Measurements from ENCODE around the gene MAP1B. TPM values are rescaled to one million over a fixed set of nuclear protein-coding genes. Genes with fewer than 3 reads are reported as not detected.

Gene MAP1B
- total and polyA plus RNA-seq, 9 of the 15 experiments (the other 6 are each of a cell fraction or from before 2014, with no cell fraction given), result 5.2 to 66.1 (median 17.3) TPM

DNA sequence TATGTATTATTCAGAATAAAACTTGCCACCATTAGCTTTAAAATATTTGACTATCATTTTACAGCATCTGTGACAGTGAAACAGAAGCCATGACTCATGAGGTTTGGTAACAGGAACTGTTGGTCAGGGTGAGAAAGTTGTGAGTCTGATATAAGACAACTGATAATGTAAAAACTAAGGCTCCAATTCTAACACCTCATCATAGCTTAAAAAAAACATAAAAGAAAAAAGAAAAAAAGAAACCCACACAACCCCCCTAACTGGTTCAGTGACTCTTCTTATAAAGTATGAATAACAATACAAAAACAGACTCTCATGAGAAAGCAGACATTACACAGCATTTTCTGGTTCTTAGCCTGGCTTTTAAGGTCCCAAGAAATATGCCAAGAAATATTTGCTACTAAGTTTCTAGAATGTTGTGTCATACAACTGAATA is 127.0 kb downstream of the MAP1B start (continued):
- peak; percentile 66; the same call in 1 of the 2 replicates for TF ChIP-seq FOXM1 (IDR thresholded peaks at IDR 0.05; ENCODE audit: low read depth)
- TF ChIP-seq FOXM1 (CRISPR knock-in tag; IDR thresholded peaks at IDR 0.05; ENCODE audit: low read depth), result no peak
- TF ChIP-seq, protein P1, sequence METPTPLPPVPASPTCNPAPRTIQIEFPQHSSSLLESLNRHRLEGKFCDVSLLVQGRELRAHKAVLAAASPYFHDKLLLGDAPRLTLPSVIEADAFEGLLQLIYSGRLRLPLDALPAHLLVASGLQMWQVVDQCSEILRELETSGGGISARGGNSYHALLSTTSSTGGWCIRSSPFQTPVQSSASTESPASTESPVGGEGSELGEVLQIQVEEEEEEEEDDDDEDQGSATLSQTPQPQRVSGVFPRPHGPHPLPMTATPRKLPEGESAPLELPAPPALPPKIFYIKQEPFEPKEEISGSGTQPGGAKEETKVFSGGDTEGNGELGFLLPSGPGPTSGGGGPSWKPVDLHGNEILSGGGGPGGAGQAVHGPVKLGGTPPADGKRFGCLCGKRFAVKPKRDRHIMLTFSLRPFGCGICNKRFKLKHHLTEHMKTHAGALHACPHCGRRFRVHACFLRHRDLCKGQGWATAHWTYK (CRISPR knock-in tag; IDR thresholded peaks at IDR 0.05), result 0 out of 2 replicates have a peak, but pooled peaks have one; percentile 21
- TF ChIP-seq CHCHD3 (CRISPR knock-in tag; IDR thresholded peaks at IDR 0.05), result no peak
- TF ChIP-seq ZNF121 (CRISPR knock-in tag; conservative IDR thresholded peaks at IDR 0.05), result no peak
- TF ChIP-seq ZNF77 (CRISPR knock-in tag; IDR thresholded peaks at IDR 0.05), result no peak
- TF ChIP-seq, protein P2, sequence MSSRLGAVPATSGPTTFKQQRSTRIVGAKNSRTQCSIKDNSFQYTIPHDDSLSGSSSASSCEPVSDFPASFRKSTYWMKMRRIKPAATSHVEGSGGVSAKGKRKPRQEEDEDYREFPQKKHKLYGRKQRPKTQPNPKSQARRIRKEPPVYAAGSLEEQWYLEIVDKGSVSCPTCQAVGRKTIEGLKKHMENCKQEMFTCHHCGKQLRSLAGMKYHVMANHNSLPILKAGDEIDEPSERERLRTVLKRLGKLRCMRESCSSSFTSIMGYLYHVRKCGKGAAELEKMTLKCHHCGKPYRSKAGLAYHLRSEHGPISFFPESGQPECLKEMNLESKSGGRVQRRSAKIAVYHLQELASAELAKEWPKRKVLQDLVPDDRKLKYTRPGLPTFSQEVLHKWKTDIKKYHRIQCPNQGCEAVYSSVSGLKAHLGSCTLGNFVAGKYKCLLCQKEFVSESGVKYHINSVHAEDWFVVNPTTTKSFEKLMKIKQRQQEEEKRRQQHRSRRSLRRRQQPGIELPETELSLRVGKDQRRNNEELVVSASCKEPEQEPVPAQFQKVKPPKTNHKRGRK (tag; IDR thresholded peaks at IDR 0.05), result no peak
- TF ChIP-seq PHTF2 (CRISPR knock-in tag; IDR thresholded peaks at IDR 0.05), result no peak
- TF ChIP-seq HNRNPH1 (optimal IDR thresholded peaks at IDR 0.05; ENCODE audit: low read depth, low read length), result no peak
- TF ChIP-seq, protein P3, sequence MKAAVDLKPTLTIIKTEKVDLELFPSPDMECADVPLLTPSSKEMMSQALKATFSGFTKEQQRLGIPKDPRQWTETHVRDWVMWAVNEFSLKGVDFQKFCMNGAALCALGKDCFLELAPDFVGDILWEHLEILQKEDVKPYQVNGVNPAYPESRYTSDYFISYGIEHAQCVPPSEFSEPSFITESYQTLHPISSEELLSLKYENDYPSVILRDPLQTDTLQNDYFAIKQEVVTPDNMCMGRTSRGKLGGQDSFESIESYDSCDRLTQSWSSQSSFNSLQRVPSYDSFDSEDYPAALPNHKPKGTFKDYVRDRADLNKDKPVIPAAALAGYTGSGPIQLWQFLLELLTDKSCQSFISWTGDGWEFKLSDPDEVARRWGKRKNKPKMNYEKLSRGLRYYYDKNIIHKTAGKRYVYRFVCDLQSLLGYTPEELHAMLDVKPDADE (conservative IDR thresholded peaks at IDR 0.05; ENCODE audit: control insufficient read depth, low read depth, low read length), result no peak
- no peak for TF ChIP-seq CREB1 (IDR thresholded peaks at IDR 0.05)
- no peak for TF ChIP-seq CREB1 (CRISPR knock-in tag; IDR thresholded peaks at IDR 0.05)
- no peak for TF ChIP-seq ZBTB1 (CRISPR knock-in tag; IDR thresholded peaks at IDR 0.05; ENCODE audit: borderline replicate concordance, low read depth)
- peak; percentile 96 for TF ChIP-seq ARID1B (IDR thresholded peaks at IDR 0.05)
- no peak for TF ChIP-seq SIN3A (IDR thresholded peaks at IDR 0.05; ENCODE audit: borderline replicate concordance in 2 of 2, control insufficient read depth in 1 of 2, low read depth in 2 of 2, low read length in 2 of 2)
- TF ChIP-seq, protein P4, sequence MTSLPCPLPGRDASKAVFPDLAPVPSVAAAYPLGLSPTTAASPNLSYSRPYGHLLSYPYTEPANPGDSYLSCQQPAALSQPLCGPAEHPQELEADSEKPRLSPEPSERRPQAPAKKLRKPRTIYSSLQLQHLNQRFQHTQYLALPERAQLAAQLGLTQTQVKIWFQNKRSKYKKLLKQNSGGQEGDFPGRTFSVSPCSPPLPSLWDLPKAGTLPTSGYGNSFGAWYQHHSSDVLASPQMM (CRISPR knock-in tag; IDR thresholded peaks at IDR 0.05), result no peak
- TF ChIP-seq MCM3 (IDR thresholded peaks at IDR 0.05), result no peak
- TF ChIP-seq, protein P5, sequence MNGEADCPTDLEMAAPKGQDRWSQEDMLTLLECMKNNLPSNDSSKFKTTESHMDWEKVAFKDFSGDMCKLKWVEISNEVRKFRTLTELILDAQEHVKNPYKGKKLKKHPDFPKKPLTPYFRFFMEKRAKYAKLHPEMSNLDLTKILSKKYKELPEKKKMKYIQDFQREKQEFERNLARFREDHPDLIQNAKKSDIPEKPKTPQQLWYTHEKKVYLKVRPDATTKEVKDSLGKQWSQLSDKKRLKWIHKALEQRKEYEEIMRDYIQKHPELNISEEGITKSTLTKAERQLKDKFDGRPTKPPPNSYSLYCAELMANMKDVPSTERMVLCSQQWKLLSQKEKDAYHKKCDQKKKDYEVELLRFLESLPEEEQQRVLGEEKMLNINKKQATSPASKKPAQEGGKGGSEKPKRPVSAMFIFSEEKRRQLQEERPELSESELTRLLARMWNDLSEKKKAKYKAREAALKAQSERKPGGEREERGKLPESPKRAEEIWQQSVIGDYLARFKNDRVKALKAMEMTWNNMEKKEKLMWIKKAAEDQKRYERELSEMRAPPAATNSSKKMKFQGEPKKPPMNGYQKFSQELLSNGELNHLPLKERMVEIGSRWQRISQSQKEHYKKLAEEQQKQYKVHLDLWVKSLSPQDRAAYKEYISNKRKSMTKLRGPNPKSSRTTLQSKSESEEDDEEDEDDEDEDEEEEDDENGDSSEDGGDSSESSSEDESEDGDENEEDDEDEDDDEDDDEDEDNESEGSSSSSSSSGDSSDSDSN (IDR thresholded peaks at IDR 0.05; ENCODE audit: borderline replicate concordance in 1 of 2, low read depth in 2 of 2, low read length in 2 of 2), result no peak
- TF ChIP-seq, protein P6, sequence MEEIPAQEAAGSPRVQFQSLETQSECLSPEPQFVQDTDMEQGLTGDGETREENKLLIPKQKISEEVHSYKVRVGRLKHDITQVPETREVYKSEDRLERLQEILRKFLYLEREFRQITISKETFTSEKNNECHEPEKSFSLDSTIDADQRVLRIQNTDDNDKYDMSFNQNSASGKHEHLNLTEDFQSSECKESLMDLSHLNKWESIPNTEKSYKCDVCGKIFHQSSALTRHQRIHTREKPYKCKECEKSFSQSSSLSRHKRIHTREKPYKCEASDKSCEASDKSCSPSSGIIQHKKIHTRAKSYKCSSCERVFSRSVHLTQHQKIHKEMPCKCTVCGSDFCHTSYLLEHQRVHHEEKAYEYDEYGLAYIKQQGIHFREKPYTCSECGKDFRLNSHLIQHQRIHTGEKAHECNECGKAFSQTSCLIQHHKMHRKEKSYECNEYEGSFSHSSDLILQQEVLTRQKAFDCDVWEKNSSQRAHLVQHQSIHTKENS (CRISPR knock-in tag; IDR thresholded peaks at IDR 0.05), result no peak
- no peak; the same call in 1 of the 2 replicates for TF ChIP-seq GABPA (tag; conservative IDR thresholded peaks at IDR 0.05; ENCODE audit: low read depth)
- TF ChIP-seq SETDB1 (IDR thresholded peaks at IDR 0.05; ENCODE audit: low read length), result no peak
- no peak for TF ChIP-seq GTF2F1 (IDR thresholded peaks at IDR 0.05; ENCODE audit: low read depth, low read length)

All from K562 (cell line).